H1 (cell line): ENCODE results near the gene SUGP1.

Experiments
- BRCA1 ChIP-seq: IDR thresholded peaks from 2 replicates; pipeline ENCODE4 v1.6.1; 2012; ENCODE audit warnings: low read depth, low read length, improper control_type of control experiment
- CHD1 ChIP-seq: IDR thresholded peaks from 2 replicates; pipeline ENCODE4 v1.6.1; 2012; ENCODE audit warnings: low read depth, low read length, improper control_type of control experiment
- CTCF ChIP-seq, 3 experiments: IDR thresholded peaks; 1 replicate in 2 of 3; 2 replicates in 1 of 3; pipeline versions ENCODE4 v1.5.1 to v1.6.1; 2011; ENCODE audit warnings: low read length in 3 of 3, mild to moderate bottlenecking in 3 of 3, inconsistent platforms in 2 of 3, low read depth in 1 of 3, moderate library complexity in 1 of 3; ENCODE audit not compliant: insufficient read depth in 1 of 3; ENCODE audit errors: control extremely low read depth in 1 of 3
- POLR2A ChIP-seq, 2 experiments: IDR thresholded peaks; 1 replicate in 1 of 2; 2 replicates in 1 of 2; pipeline ENCODE4 v1.6.1; 2011; ENCODE audit warnings: low read depth in 2 of 2, low read length in 2 of 2, mild to moderate bottlenecking in 2 of 2; ENCODE audit errors: control extremely low read depth in 1 of 2
- POLR2AphosphoS5 ChIP-seq: IDR thresholded peaks from 2 replicates; pipeline ENCODE4 v1.6.1; 2011; ENCODE audit warnings: low read depth, low read length
- SIX5 ChIP-seq: IDR thresholded peaks from 2 replicates; pipeline ENCODE4 v1.6.1; 2011; ENCODE audit warnings: mild to moderate bottlenecking, low read depth, low read length
- ZNF274 ChIP-seq: IDR thresholded peaks from 2 replicates; pipeline ENCODE4 v1.7.0; 2012; ENCODE audit warnings: low read length, borderline replicate concordance; ENCODE audit errors: extremely low read depth

- TF ChIP-seq BRCA1 (no peak), POLR2AphosphoS5 (no peak), CTCF (IDR thresholded peaks at IDR 0.05; ENCODE audit: control extremely low read depth in 1 of 3, insufficient read depth in 1 of 3, low read depth in 1 of 3, low read length in 3 of 3) (peak; percentile 74 to 87 (median 79)), SIX5 (no peak), ZNF274 (no peak), POLR2A (IDR thresholded peaks at IDR 0.05; ENCODE audit: control extremely low read depth in 1 of 2, low read depth in 2 of 2, low read length in 2 of 2) (no peak), CHD1 (no peak)
These were observed 40.8 kb upstream of the SUGP1 start for GRCh38 chr19:19361075-19361594.
